Measurements from ENCODE around the gene M6PR. TPM values are rescaled to one million over a fixed set of nuclear protein-coding genes. Genes with fewer than 3 reads are reported as not detected.

M6PR gene
- total and polyA plus RNA-seq, 2 of the 13 experiments (the other 11 are each of a cell fraction or from before 2014, with no cell fraction given), result 98.2 to 127 TPM

GRCh38 chr12:8949342-8950220, at the start of gene M6PR (continued):
- peak; percentile 84 for TF ChIP-seq ZBTB14 (CRISPR knock-in tag; IDR thresholded peaks at IDR 0.05)
- no peak; the same call in 1 of the 2 replicates for TF ChIP-seq CEBPG (CRISPR knock-in tag; IDR thresholded peaks at IDR 0.05)
- TF ChIP-seq MXD4 (CRISPR knock-in tag; IDR thresholded peaks at IDR 0.05), result no peak; the same call in 1 of the 2 replicates
- no peak for TF ChIP-seq NFRKB (IDR thresholded peaks at IDR 0.05)
- no peak for TF ChIP-seq HNRNPUL1 (IDR thresholded peaks at IDR 0.05; ENCODE audit: low read depth, low read length)
- TF ChIP-seq ZNF354B (CRISPR knock-in tag; IDR thresholded peaks at IDR 0.05), result 0 out of 2 replicates have a peak, but pooled peaks have one; percentile 82
- TF ChIP-seq NCOR1 (IDR thresholded peaks at IDR 0.05; ENCODE audit: borderline replicate concordance, low read length), result peak; percentile 46; the same call in 1 of the 2 replicates
- no peak for TF ChIP-seq CHCHD3 (CRISPR knock-in tag; IDR thresholded peaks at IDR 0.05)
- TF ChIP-seq GPN1 (CRISPR knock-in tag; IDR thresholded peaks at IDR 0.05; ENCODE audit: borderline replicate concordance), result no peak
- TF ChIP-seq ZNF569 (CRISPR knock-in tag; IDR thresholded peaks at IDR 0.05; ENCODE audit: borderline replicate concordance), result no peak
- peak; percentile 95 for TF ChIP-seq NR2C2 (CRISPR knock-in tag; IDR thresholded peaks at IDR 0.05; ENCODE audit: borderline replicate concordance)
- TF ChIP-seq IRX3 (CRISPR knock-in tag; IDR thresholded peaks at IDR 0.05; ENCODE audit: borderline replicate concordance, low read depth), result peak; percentile 75
- TF ChIP-seq USF2 (IDR thresholded peaks at IDR 0.05; ENCODE audit: low read depth, low read length), result peak; percentile 84
- TF ChIP-seq USF2 (CRISPR knock-in tag; IDR thresholded peaks at IDR 0.05; ENCODE audit: borderline replicate concordance), result peak; percentile 95
- TF ChIP-seq KMT2A (CRISPR knock-in tag; IDR thresholded peaks at IDR 0.05), result peak; percentile 84
- peak; percentile 66; the same call in 1 of the 2 replicates for TF ChIP-seq SRY (CRISPR knock-in tag; IDR thresholded peaks at IDR 0.05)
- no peak for TF ChIP-seq ZKSCAN5 (CRISPR knock-in tag; IDR thresholded peaks at IDR 0.05)
- TF ChIP-seq SRSF4 (IDR thresholded peaks at IDR 0.05; ENCODE audit: low read depth, low read length, poor library complexity, severe bottlenecking), result no peak
- TF ChIP-seq TFDP1 (CRISPR knock-in tag; IDR thresholded peaks at IDR 0.05; ENCODE audit: borderline replicate concordance), result peak; percentile 88
- no peak for TF ChIP-seq TOE1 (CRISPR knock-in tag; IDR thresholded peaks at IDR 0.05)
- no peak for TF ChIP-seq ATRX (CRISPR knock-in tag; IDR thresholded peaks at IDR 0.05; ENCODE audit: borderline replicate concordance)
- no peak for TF ChIP-seq ZEB1 (IDR thresholded peaks at IDR 0.05; ENCODE audit: insufficient replicate concordance, low read depth)
- no peak for TF ChIP-seq REXO4 (CRISPR knock-in tag; IDR thresholded peaks at IDR 0.05; ENCODE audit: borderline replicate concordance)
- TF ChIP-seq BHLHE40 (IDR thresholded peaks at IDR 0.05; ENCODE audit: low read length), result peak; percentile 80; the same call in 1 of the 2 replicates
- no peak for TF ChIP-seq GPBP1L1 (CRISPR knock-in tag; IDR thresholded peaks at IDR 0.05)

Data from HepG2 (cell line).